EL (cell line): ENCODE data around the gene STXBP6.

Experiments used
- DNase-seq: peaks from one replicate; pipeline ENCODE4 v3.0.0-alpha.2; 2016

The STXBP6 gene

DNA sequence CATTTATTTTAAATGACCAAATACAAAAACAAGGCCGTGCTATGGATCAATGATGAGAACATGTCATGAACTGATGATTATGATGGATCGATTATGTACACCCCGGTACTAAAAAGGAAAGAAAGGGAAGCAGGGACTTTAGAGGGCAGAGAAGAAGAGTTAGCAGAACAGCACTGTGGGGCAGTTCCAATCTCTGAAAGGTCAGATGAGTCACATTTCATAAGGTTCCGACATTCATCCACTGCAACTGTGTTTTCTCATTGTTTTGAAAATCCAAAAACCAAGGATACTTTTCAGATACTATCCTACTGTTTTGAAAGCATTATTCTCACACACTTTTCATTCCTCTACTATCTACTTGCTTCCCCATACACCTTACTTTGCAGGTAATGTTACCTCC lies 169.3 kb downstream of the STXBP6 start:
- DNase-seq = peak; percentile 23

DNA sequence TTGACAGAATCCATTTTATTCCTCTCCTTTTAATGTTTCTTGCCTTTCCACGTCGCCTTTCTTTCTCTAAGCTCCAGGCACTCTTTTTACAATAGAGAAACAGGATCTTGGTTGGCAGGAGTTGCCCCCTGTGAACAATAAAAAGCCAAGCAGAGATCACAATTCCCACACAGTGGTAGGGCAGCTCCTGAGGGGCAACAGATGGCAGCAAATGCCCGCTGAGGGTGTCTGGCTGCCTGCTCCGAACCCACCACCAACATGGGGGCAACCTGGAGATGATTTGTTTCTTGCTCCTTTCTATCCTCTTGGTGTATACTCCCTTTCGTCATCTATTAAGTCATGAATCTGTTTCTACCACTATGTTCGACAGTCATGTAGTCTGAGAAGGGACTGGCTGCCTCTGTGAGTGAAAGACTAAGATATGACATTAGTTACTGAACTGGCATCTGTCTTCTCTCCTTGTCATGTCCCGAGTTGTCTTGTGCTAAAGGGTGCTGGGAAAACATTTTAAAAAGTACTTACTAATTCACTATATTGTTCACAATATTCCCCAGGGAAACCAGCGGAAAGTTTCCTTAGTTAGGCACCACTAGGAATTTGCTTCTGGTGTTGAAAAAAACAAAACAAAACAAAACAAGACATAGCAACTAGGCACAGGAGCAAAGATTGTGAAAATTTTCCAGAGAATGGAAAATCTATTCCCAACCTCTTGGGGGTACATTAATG lies 170.1 kb downstream of the STXBP6 start:
- no peak for DNase-seq

DNA sequence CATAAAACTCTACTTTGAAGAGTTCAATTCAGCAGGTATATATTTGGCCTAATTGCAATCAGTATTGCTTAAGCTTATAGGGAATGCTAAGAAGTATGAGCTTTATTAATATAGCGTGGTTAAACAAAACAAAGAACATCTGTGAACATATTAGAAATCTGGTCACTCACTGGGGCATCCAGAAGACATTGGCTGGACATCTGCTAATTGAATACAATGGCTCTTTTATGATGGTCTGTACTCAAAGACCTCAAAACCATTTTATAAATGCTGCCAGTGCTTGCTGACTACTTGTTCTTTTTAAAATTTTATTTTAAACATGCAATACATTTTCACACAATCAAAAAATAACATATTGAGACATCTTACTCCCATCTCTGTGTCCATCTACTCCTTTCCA lies 173.0 kb downstream of the STXBP6 start:
- DNase-seq = no peak

DNA sequence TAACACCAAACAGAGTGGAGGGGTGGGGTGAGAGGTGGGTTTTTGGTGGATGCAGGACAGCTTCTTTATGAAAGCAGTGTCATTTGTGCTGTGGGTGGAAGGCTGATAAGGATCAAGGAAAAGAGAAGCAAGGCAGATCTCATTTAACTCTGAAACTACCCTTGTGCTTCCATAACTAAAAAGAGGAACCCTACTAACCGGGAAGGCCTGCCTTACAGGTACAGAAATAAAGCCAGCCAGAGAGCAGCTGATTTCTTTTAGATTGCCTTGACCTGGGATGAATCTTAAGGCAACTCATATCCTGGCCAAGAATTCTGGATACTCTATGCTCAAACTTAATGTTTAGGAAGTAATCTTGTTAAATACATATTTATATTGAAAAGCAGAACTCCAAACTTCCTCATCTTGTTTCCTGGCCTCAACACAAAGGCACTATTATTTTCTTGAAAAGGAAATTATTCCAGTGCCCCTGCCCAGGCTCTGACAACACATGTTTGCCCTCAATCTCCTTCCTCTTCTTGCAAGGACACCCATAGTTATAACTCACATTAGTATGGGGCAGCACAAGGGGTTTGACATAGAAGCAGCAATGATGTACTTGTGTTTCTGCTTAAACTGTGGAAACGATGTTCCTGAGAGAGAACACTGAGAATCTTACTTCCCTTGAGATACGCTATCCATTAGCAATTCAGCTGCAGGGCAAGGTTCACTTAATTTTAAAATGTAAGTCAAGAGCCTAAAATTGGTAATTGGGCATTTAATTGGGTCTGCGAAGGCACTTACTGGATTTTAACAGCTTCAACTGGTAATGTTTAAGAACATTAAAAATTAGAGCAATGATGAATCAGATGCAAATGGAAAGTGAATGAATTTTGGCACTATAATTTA lies 173.7 kb downstream of the STXBP6 start:
- no peak for DNase-seq

DNA sequence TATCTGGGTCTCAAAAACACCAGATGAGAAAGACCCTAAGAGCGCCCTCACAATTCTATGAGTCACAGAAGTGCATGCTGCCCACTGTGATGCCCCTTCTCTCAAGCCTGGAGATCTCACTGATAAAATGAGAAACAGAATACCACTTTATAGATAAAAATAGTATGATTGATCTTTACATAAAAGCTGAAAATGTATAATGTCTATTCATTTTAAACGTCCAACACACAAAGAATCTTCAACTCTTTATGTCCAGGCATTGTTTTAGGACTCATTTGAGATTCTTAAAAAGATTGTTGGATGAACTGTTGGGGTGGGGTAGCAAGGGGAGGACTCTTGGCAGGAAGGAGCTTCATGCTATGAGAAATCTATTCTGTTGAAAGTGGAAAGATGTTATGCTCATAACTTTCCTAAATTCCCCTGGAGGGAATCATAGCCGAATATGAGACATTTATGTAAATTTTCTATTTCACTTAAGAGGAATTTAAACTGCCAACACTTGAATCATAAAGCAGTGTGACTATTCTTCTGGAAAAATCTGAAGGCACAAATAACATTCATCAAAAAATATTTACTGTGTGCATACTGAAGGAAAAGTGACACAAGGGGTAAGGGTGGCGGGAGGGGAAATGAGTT lies 174.6 kb downstream of the STXBP6 start:
- DNase-seq = peak; percentile 27

DNA sequence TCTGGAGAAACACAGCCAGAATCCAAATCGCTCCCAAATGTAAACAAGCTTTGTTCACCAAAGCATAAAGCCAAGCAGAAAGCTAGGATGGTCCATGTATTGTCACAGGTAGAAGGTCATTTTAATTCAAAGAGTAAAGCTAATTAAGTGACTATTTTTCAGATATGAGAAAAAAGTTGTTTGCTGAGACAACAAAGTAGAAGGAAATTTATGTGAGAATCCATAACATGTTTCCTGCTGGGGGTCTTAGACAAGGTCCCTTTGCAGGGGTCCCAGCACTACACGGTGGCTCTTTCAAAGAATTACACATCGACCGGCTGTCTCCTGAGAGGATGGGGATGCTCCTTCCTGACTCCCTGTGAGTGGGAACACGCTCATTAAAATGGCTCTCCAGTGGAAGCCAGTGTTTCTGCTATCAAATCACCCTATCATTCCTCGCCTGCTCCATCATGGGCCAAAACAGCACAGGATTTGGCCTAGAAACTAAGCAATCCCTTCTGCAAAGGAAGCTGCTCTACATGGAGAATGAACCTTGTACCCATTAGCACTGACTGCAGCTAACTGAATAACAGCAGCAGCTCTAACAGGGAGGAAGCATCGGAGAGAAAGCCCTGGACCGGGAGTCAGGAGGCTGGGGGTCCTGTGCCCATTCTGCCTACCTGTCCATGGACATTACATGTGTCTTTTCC lies 175.3 kb downstream of the STXBP6 start:
- no peak for DNase-seq

DNA sequence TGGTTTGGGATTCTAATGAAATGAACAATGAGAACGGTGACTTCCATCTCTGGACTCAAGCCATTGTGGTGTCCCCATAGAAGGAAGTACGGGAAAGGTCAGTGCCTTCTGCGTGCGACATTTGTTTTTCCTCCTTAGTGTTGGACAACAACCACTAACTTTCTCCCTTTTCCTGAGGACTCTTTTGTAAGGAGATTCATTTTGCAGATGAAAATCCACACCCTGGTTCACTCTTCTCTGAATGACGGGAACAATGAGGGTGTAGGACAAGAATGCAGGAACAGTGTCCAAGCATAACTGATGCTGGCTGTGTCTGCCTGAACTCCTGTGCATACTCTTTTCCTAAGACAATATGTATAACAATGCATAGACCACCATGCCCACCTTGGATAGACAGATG lies 176.4 kb downstream of the STXBP6 start:
- no peak for DNase-seq

DNA sequence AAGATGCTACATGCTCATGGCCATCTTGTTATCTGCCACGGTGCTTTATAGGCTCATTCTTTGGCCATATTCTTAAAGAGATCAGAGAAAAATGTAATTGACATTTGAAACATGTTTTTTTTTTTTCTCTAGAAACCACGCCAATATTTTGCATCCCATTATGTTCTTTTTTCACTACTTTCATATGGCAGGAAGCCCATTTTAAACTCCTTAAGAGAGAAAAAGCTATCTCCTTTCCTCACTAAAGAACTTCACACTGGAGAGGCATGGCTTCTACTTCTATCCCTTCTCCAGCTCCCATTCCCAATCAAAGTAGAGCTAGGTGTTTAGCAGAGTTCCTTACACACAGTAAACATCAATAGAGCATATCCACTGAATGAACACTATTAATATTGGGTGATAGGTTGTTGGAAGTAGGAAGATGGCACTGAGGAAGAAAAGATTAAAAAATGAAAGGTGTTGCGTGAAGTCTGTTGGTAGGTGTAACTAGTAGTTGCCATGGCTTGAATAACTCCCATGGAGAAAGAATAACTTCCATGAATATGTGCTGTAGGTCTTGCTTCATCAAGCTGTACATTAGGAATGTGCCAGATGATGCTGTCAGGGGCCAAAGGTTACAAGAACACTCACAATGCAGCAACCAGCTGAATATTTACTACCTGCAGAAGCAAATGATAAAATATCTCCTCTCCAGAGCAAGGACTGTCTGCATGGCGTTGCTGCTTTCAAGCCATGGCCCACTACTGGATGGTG lies 178.8 kb downstream of the STXBP6 start:
- peak; percentile 31 for DNase-seq

DNA sequence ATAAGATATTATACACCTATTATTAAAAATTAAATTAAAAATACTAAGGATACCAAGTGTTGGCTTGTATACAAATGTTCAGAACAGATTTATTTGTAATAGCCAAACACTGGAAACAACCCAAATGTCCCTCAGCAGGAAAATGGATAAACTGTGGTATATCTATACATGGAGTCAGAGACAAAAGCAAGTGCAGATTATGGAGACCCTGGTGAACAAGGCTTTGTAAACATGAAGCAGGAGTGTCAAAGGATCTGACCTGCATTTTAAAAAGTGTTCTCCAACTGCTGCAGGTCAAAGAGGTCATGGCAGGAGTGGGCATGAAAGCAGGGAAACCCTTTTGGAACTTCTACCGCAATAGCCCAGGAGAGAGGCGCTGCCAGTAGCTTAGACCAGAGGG lies 181.6 kb downstream of the STXBP6 start:
- no peak for DNase-seq

DNA sequence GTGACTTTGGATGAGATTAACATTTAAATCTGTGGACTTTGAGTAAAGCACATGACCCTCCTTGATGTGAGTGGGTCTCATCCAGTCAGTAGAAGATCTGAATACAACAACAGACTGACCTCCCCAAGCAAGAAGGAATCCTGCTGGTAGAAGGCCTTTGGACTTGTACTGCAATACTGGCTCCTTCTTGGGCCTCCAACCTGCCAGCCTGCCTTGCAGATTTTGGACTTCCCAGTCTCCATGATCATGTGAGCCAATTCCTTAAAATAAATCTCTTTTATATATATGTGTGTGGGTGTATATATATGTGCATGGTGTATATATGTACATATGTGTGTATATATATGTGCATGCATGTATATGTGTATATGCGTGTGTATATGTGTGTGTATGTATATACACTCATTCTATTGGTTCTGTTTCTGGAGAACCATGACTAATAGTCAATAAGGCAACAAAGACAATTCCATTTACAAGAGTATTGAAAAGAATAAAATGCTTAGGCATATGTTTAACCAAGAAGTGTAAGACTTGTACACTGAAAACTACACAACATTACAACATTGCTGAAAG lies 183.8 kb downstream of the STXBP6 start:
- no peak for DNase-seq

DNA sequence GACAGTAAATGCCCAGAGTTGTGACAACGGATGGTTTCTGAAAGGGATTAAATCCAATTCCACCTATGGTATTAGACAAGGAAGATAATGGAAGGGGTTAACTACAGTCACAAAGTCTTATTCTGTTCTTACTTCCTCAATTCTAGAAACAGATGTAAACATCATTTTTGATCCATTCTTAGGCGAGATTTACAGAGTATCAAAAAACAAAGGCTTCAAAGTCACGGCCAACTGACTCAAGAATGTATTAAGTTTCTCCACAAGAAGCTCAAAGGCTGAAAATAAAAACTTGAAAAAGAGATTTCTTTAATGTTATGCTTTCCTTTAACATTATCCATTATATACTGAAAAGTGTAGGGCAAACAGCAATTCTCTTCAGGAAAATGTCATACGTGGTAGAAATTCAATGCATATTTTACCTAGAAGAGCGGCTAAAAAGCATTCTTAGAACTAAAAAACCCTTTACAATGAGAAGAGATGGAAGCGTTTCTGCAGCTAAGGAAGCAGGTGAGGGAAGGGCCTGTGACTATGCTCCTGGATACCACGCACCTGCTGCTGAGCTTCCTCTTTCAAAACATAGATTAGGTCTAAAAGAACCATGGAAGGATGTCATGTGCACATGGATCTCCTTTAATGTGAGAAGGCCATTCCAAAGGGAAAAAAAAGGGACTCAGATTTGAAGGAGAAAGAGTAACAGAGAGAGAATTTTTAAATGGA lies 185.8 kb downstream of the STXBP6 start:
- no peak for DNase-seq

DNA sequence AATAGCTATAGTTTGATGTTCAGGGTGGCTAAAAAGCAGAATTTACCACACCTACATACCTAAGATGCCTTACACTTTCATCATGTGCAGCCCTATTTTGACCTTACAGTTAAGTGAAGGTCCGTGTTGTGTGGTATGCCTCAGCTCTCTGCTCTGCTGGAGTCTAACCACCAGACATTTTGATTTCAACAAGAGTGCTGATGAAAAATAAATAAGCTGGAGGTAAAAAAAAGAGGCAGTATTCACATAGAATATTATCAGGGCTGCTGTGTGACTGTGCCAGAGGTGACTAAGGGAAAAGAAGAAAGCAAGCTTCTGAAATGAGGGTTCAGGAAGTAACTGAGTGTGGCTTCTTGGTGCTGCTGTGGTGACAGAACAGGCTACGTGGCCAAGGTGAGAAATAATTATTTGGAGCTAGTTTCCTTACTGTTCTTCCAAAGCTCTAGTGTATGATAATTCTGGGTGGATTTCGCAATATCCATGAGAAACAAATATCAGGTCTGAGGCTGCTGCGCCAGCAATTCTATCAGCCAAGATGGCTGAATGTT lies 188.8 kb downstream of the STXBP6 start:
- peak; percentile 67 for DNase-seq

DNA sequence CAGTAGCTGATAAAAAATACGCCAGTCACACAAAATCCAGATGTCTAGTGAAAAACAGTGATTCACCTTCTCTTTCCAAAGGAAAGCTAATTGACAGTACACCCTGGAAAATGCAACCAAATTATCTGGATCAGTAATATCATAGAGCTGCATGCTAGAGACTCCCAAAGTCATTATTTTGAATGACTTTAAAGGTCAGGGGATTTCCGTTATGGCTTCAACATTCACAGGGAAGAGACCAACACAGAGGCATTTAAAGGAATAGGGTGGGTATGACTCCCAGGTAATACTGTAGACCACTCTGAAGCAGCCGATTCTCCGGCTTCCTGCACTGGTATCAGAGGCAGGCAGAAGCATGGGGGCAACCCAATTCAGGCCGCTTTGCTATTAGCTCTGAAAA lies 190.4 kb downstream of the STXBP6 start:
- DNase-seq = no peak

DNA sequence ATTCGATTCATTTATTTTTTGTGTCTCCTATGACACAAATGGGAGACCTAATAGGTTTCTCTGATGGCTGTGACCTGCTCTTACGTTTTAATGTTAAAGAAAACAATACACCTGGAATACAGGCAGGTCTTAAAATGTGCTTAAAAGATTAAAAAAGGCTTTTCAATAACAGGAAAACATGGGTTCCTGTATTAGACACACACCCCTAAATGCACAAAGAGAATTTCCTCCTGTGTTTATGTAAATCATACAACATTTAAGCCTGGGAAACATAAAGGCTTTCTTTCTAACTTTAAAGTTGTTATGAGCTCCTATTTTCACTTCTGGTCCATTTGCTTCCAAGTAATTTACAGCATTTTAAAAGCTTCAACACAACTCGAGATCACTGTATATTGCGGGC lies 191.3 kb downstream of the STXBP6 start:
- no peak for DNase-seq

DNA sequence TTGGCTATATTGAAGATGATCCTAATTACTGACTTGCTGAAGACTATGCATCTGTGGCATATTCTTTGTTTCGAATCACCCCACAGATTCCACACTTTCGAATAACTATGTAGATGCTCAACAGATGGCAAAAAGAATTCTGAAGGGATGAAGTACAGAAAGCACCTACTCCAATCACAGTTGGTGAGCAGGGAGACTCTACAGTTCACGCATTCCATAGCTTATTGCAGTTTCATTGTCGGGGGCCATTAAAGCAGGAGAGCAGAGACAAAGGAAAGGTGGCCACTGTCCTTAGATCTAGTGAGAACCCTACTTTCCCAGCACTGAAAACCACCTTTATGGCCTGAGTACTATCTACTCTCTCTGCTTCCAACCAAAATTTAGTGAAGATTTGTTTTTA lies 191.9 kb downstream of the STXBP6 start:
- DNase-seq = no peak

DNA sequence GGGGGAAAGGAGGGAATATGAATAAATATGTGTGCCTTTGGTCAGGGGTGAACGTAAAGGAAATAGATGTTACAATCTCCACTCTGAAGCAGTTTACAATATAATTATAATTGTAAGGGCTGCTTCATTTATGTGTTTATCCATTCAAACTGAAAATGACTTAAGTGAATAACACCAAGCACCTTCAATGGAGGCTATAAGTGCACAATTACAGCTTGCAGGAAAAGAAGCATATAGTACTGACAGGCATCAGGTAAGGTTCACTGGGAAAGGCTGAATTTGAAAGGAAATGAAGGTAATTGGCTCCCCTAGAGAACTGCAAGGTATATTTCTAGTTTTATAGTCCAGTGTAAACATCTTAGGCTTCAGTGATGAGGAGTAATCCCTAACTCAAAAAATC lies 192.7 kb downstream of the STXBP6 start:
- DNase-seq = no peak

DNA sequence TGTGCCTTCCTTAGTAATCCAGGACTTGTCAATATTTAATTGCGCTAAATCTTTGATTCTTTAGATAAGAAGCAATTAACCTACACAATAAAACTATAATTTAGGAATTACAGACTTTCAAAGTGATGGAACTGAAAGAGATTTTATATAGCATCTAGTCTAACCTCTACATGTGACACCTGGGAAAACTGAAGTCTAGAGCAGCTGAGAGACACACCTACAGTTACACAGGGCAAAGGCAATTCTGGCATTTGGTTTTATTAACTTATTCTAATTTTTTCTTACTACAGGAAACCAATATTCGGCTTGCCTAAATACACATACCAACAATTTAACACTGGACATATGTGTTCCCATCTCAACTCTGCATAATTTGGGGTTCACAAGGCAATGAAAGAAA lies 196.5 kb downstream of the STXBP6 start:
- DNase-seq = no peak

DNA sequence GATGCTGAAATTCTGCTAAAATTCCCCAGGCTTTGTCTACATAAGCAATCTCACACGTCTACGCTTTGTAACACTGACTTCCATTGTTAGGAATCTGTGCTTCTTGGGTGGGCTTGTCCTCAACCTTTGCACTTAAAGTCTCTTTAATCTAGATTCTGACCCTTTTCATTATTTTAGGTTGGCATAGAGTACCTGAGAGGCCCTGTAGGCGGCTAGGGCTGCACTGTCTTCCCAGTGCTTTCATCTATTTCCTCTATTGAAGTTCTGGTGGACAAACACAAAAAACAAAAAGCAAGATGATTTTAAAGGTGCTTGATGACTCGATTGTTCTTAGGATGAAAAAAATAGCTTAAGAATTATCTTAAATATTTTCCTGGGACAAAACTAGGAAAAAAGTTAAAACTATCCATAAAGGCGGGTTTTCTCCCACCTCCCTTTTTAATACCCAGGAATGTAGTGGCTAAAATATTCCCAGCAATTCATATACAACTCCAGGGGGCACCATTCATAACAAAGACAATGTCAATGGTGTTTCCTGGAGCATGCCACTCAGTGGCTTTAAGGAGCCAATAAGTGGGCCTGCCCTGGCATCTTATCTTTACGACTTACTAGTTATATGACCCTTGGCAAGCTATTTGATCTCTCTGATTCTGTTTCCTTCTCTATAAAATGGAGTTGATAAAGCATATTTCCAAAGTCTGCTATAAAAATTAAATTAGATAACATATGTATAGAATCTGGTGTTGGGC lies 197.5 kb downstream of the STXBP6 start:
- DNase-seq = no peak

DNA sequence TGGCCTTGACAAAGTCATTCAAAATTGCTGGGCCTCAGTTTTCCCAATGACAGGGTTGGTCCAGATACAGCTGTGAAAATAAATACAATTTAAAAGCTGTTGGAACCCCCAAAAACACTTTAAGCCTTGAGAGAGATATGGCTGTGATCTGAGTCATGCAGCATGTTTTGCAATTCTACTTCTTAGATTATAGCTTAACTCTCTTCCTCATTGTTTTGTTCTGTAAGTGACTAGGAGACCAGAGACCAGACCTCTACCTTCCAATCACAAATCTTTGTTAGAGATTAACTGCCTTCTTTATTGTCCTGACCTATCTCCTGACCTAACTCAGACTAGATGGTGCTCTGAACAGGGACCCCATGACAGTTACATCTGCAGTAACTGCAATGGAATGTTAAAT lies 198.1 kb downstream of the STXBP6 start:
- no peak for DNase-seq

DNA sequence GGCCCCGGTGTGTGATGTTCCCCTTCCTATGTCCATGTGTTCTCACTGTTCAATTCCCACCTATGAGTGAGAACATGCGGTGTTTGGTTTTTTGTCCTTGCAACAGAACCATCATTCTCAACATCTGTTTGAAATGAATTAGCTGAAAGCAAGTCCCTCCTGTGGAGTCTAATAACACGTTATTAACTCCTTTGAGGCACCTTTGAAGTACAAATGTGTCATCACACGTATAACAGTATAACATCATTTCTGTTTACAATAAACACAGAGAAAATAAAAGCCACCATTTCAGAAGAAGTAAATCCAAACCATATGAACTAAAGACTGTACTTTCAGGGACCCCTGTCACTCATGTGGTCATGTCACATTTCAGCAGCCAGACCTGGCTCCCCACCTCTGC lies 198.5 kb downstream of the STXBP6 start:
- DNase-seq = no peak
